Measurements from ENCODE around the gene MTHFD2L.

DNA sequence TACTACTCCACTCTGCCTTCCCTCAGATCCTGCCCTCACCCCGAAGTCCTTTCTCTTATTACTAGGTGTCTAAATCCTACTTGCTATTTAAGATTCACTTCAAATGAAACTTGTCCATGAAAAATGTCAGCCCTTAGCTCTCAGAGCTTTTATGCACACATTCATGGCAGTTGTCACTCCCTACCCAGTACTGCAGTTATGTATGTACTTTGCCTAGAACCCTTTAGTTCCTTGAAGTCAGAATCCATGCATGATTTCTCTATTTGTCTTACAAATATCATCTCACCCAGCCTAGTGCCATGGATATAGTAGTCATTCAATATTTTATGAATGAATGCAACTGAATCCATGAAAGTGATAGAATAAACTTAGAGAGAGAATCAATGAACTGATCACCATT, 147.1 kb downstream of the MTHFD2L start:
- TF ChIP-seq, protein P1, sequence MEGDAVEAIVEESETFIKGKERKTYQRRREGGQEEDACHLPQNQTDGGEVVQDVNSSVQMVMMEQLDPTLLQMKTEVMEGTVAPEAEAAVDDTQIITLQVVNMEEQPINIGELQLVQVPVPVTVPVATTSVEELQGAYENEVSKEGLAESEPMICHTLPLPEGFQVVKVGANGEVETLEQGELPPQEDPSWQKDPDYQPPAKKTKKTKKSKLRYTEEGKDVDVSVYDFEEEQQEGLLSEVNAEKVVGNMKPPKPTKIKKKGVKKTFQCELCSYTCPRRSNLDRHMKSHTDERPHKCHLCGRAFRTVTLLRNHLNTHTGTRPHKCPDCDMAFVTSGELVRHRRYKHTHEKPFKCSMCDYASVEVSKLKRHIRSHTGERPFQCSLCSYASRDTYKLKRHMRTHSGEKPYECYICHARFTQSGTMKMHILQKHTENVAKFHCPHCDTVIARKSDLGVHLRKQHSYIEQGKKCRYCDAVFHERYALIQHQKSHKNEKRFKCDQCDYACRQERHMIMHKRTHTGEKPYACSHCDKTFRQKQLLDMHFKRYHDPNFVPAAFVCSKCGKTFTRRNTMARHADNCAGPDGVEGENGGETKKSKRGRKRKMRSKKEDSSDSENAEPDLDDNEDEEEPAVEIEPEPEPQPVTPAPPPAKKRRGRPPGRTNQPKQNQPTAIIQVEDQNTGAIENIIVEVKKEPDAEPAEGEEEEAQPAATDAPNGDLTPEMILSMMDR (IDR thresholded peaks at IDR 0.05; ENCODE audit: borderline replicate concordance, extremely low read depth, low read length, poor library complexity, severe bottlenecking) = no peak
- no peak for TF ChIP-seq EZH2 (IDR thresholded peaks at IDR 0.05; ENCODE audit: borderline replicate concordance, low read depth, low read length, severe bottlenecking)
